Natural killer cell (primary cell): ENCODE results near the gene ATP8B3. TPM values are rescaled to one million over a fixed set of nuclear protein-coding genes. Genes with fewer than 3 reads are reported as not detected.

ENCODE experiments used
- ATAC-seq, 3 donors: fragments of 150-1000 bp in 2 of 3; fragments of 200-7000 bp in 1 of 3; cut with Tn5 transposase; 1 replicate in 1 of 3; 2 replicates in 2 of 3; pipeline ENCODE4 v1.10.0; 2021; ENCODE audit warnings: mild to moderate bottlenecking in 2 of 3, moderate library complexity in 2 of 3
- DNase-seq, 2 donors: peaks; one replicate each; pipeline versions ENCODE4 v3.0.0 to v3.0.0-alpha.2; 2013 to 2021; ENCODE audit warnings: mixed read lengths in 1 of 2
- H3K27ac ChIP-seq: one replicate; pipeline ENCODE4 v1.5.1; 2013; ENCODE audit warnings: mild to moderate bottlenecking, low read length
- H3K27me3 ChIP-seq: one replicate; pipeline ENCODE4 v1.6.1; 2013; ENCODE audit warnings: low read length; ENCODE audit not compliant: control insufficient read depth, insufficient read depth
- H3K36me3 ChIP-seq: one replicate; pipeline ENCODE4 v1.6.1; 2013; ENCODE audit warnings: low read length; ENCODE audit not compliant: control insufficient read depth, insufficient read depth
- H3K4me1 ChIP-seq: one replicate; pipeline ENCODE4 v1.6.1; 2013; ENCODE audit warnings: low read length; ENCODE audit not compliant: control insufficient read depth, insufficient read depth
- H3K4me3 ChIP-seq: one replicate; pipeline ENCODE4 v1.5.1; 2013; ENCODE audit warnings: low read length
- H3K9me3 ChIP-seq: one replicate; pipeline ENCODE4 v1.6.1; 2013; ENCODE audit warnings: low read length; ENCODE audit not compliant: control insufficient read depth, insufficient read depth
- H3K27ac Mint-ChIP-seq, 2 donors: one replicate each; pipeline ENCODE4 v1.8.0; 2022; ENCODE audit warnings: mild to moderate bottlenecking in 2 of 2, mixed read lengths in 2 of 2, moderate library complexity in 1 of 2
- H3K27me3 Mint-ChIP-seq, 2 donors: one replicate each; pipeline ENCODE4 v1.8.0; 2022; ENCODE audit warnings: low read depth in 2 of 2, mixed read lengths in 2 of 2
- H3K36me3 Mint-ChIP-seq: one replicate; pipeline ENCODE4 v1.8.0; 2022; ENCODE audit warnings: mixed read lengths
- H3K4me1 Mint-ChIP-seq, 2 donors: one replicate each; pipeline ENCODE4 v1.8.0; 2022; ENCODE audit warnings: mixed read lengths in 2 of 2
- H3K4me3 Mint-ChIP-seq: one replicate; pipeline ENCODE4 v1.8.0; 2022; ENCODE audit warnings: mild to moderate bottlenecking, moderate library complexity, mixed read lengths
- H3K9me3 Mint-ChIP-seq, 2 donors: one replicate each; pipeline ENCODE4 v1.8.0; 2022; ENCODE audit warnings: mixed read lengths in 2 of 2
- CTCF ChIP-seq: fragments of 200-600 bp; IDR thresholded peaks from one replicate; pipeline ENCODE4 v1.8.0; 2022; ENCODE audit warnings: antibody characterized with exemption
- WGBS: methylation state at CpG from one replicate; pipeline ENCODE4 v1.1.7; 2013; ENCODE audit warnings: missing lambda C conversion rate; ENCODE audit not compliant: insufficient coverage; 5-methylcytosine and 5-hydroxymethylcytosine counted together
- intact Hi-C: fragments of 100-400 bp; cut with micrococcal nuclease; formaldehyde crosslinking; loops from one replicate; pipeline ENCODE4 v1.14.2; 2022
- total RNA-seq, 4 donors: library from RNA; stranded (reverse); fragments of 120-200 nt in 1 of 4; gene quantifications; one replicate each; pipeline versions ENCODE4 v1.2.3 to v1.2.4, GENCODE V29; 2013 to 2022

Gene ATP8B3
- total RNA-seq, 3 donors from 2014 or later (not counting 1 experiment from before 2014, with no cell fraction given), result 5.3 to 11.5 (median 11.2) TPM

- Mint-ChIP-seq H3K36me3 (no peaks in the 10 kb centered on the region), H3K27ac (no peak overlapping the region), H3K9me3 (no peaks in the 10 kb centered on the region), H3K27me3 (peaks cover 22 to 50% of the 10 kb centered on the region in 2 donors), H3K4me1 (peaks cover 0 to 19% of the 10 kb centered on the region in 2 donors), H3K4me3 (no peak overlapping the region)
- Histone ChIP-seq H3K9me3 (no peaks in the 10 kb centered on the region), H3K27ac (no peak overlapping the region), H3K4me1 (peaks cover 8% of the 10 kb centered on the region), H3K27me3 (peaks cover 63% of the 10 kb centered on the region), H3K36me3 (no peaks in the 10 kb centered on the region), H3K4me3 (no peak overlapping the region)
- no peak for DNase-seq
- no peak for ATAC-seq
- TF ChIP-seq CTCF, result no peak
- 5% methylated on average over 29 of the region's 29 CpGs for WGBS
- intact Hi-C loops, result no loop called here
These were observed 55.2 kb downstream of the ATP8B3 start for GRCh38 chr19:1756705-1757465.

- 8% methylated on average over 20 of the region's 20 CpGs for WGBS
- H3K36me3 Mint-ChIP-seq, result no peaks in the 10 kb centered on the region
- no peaks in the 10 kb centered on the region for H3K9me3 ChIP-seq
These were observed 55.8 kb downstream of the ATP8B3 start for GRCh38 chr19:1756264-1756663.

GRCh38 chr19:1755467-1756171 is 56.5 kb downstream of the ATP8B3 start:
- peaks cover 9 to 49% of the 10 kb centered on the region in 2 donors for H3K27me3 Mint-ChIP-seq

More at GRCh38 chr19:1756264-1756663, 55.8 kb downstream of the ATP8B3 start:
- ATAC-seq (no peak), DNase-seq (no peak)
- intact Hi-C loops, result no loop called here
- Mint-ChIP-seq H3K9me3 (no peaks in the 10 kb centered on the region), H3K27ac (no peak overlapping the region), H3K27me3 (peaks cover 15 to 48% of the 10 kb centered on the region in 2 donors), H3K4me1 (peaks cover 0 to 19% of the 10 kb centered on the region in 2 donors), H3K4me3 (no peak overlapping the region)
- Histone ChIP-seq H3K27ac (no peak overlapping the region), H3K4me3 (no peak overlapping the region), H3K4me1 (peaks cover 9% of the 10 kb centered on the region), H3K36me3 (no peaks in the 10 kb centered on the region), H3K27me3 (peaks cover 61% of the 10 kb centered on the region)
- TF ChIP-seq CTCF, result no peak

More at GRCh38 chr19:1755467-1756171, 56.5 kb downstream of the ATP8B3 start:
- H3K27ac ChIP-seq, result no peak overlapping the region
- peak overlapping the region; percentile 49 to 58 for H3K27ac Mint-ChIP-seq
- 6% methylated on average over 43 of the region's 43 CpGs for WGBS
- no peaks in the 10 kb centered on the region for H3K9me3 Mint-ChIP-seq
- H3K4me1 ChIP-seq, result peaks cover 9% of the 10 kb centered on the region
- no peaks in the 10 kb centered on the region for H3K36me3 ChIP-seq
- ATAC-seq (no peak), DNase-seq (no peak)
- peaks cover 0 to 19% of the 10 kb centered on the region in 2 donors for H3K4me1 Mint-ChIP-seq
- H3K4me3 ChIP-seq, result no peak overlapping the region
- peaks cover 66% of the 10 kb centered on the region for H3K27me3 ChIP-seq
- intact Hi-C loops, result no loop called here
- H3K9me3 ChIP-seq, result no peaks in the 10 kb centered on the region
- TF ChIP-seq CTCF, result no peak
- no peaks in the 10 kb centered on the region for H3K36me3 Mint-ChIP-seq
- peak overlapping the region; percentile 61 for H3K4me3 Mint-ChIP-seq
